Muscle of back (tissue), 11 donors: ENCODE data around the gene LCE2B. TPM values are rescaled to one million over a fixed set of nuclear protein-coding genes. Genes with fewer than 3 reads are reported as not detected.

Experiments
- DNase-seq, 3 donors: peaks; one replicate each; pipeline versions ENCODE4 v3.0.0 to v3.0.0-alpha.2; 2013
- polyA plus RNA-seq, 10 donors: library from polyadenylated mRNA; unstranded; fragments of 120-200 nt; gene quantifications; one replicate each; pipeline ENCODE4 v1.2.1, GENCODE V29; 2013; ENCODE audit not compliant: insufficient read length in 10 of 10

The LCE2B gene
- polyA plus RNA-seq, 10 donors: not detected

GRCh38 chr1:152735648-152736047, 49.7 kb downstream of the LCE2B start:
- no peak for DNase-seq

Other genes starting within 250 kb of the LCE2B start
- gene LCE5A, start 175.3 kb upstream of the LCE2B start, polyA plus RNA-seq: not detected
- gene CRCT1, start 171.6 kb upstream of the LCE2B start, polyA plus RNA-seq: not detected
- gene LCE3E, start 119.3 kb upstream of the LCE2B start, polyA plus RNA-seq: not detected
- not detected for gene LCE3D, start 105.6 kb upstream of the LCE2B start, polyA plus RNA-seq
- gene LCE3C, start 85.9 kb upstream of the LCE2B start, polyA plus RNA-seq: not detected
- gene LCE3B, start 72.3 kb upstream of the LCE2B start, polyA plus RNA-seq: not detected
- gene LCE3A, start 63.0 kb upstream of the LCE2B start, polyA plus RNA-seq: not detected
- not detected for gene LCE2D, start 22.7 kb upstream of the LCE2B start, polyA plus RNA-seq
- not detected for gene LCE2C, start 10.8 kb upstream of the LCE2B start, polyA plus RNA-seq
- gene LCE2A, start 12.2 kb downstream of the LCE2B start, polyA plus RNA-seq: not detected
- gene LCE4A, start 22.0 kb downstream of the LCE2B start, polyA plus RNA-seq: not detected
- gene KPRP, start 71.9 kb downstream of the LCE2B start, polyA plus RNA-seq: not detected
- gene LCE1F, start 89.0 kb downstream of the LCE2B start, polyA plus RNA-seq: not detected
- not detected for gene LCE1E, start 100.1 kb downstream of the LCE2B start, polyA plus RNA-seq
- not detected for gene LCE1D, start 110.6 kb downstream of the LCE2B start, polyA plus RNA-seq
- not detected for gene LCE1C, start 120.5 kb downstream of the LCE2B start, polyA plus RNA-seq
- not detected for gene LCE1B, start 125.8 kb downstream of the LCE2B start, polyA plus RNA-seq
- gene LCE1A, start 141.3 kb downstream of the LCE2B start, polyA plus RNA-seq: not detected
- gene LCE6A, start 156.7 kb downstream of the LCE2B start, polyA plus RNA-seq: not detected
- not detected for gene LCE7A, start 173.9 kb downstream of the LCE2B start, polyA plus RNA-seq
- not detected for gene SMCP, start 192.2 kb downstream of the LCE2B start, polyA plus RNA-seq
- gene IVL, start 222.4 kb downstream of the LCE2B start, polyA plus RNA-seq: 1 to 10 TPM in 2 of 10 donors, under 1 TPM in 2, not detected in 6; 0.05 to 6.0 (median 1.3) TPM